ENCODE data around the gene APBA2.

The APBA2 gene

DNA sequence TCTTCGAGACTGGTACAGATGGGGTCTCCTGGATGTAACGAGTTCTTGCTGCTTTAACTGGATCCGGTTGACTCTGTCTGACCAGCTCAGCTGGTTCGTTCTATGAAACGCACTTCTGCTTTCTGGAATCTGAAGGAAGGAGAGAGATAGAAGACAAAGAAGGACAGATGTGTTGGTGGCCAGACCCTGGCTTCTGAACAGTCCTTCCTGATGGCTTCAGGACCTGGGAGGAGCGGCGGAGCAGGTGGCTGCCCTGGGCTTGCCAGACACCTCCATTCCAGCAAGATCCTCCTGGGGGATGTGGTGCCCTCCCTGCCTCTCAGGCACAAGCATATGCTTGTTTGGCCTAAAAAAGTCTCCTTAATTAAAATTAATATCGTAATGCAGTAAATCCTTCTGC is 99.9 kb downstream of the APBA2 start:
- Histone ChIP-seq H3K9me3 (ENCODE audit: insufficient read depth, low read depth, low read length) (no peaks in the 10 kb centered on the region), H3K4me1 (ENCODE audit: insufficient read depth, low read length, poor library complexity, severe bottlenecking) (peaks cover 20% of the 10 kb centered on the region), H3K4me3 (ENCODE audit: low read length, poor library complexity, severe bottlenecking) (no peak overlapping the region), H4K20me1 (ENCODE audit: insufficient read depth, low read length, poor library complexity, severe bottlenecking) (peaks cover 20% of the 10 kb centered on the region), H3F3A (ENCODE audit: low read depth) (no peaks in the 10 kb centered on the region), H2AFZ (ENCODE audit: low read length) (no peak overlapping the region), H3K9ac (ENCODE audit: low read depth, low read length, poor library complexity, severe bottlenecking) (no peak overlapping the region), H3K9me2 (replicated peaks; ENCODE audit: low read depth, low read length) (no peaks in the 10 kb centered on the region), H3K27me3 (ENCODE audit: insufficient read depth, low read length, poor library complexity, severe bottlenecking) (no peaks in the 10 kb centered on the region), H3K4me2 (ENCODE audit: low read depth, low read length, poor library complexity, severe bottlenecking) (no peak overlapping the region), H3K79me2 (ENCODE audit: insufficient read depth, low read length) (peaks cover 70% of the 10 kb centered on the region; the same call in 1 of the 2 replicates), H3K36me3 (ENCODE audit: insufficient read depth, low read length) (peaks cover 21% of the 10 kb centered on the region)
- no peak for TF ChIP-seq EZH2phosphoT487 (IDR thresholded peaks at IDR 0.05; ENCODE audit: borderline replicate concordance)
- TF ChIP-seq, protein P1, sequence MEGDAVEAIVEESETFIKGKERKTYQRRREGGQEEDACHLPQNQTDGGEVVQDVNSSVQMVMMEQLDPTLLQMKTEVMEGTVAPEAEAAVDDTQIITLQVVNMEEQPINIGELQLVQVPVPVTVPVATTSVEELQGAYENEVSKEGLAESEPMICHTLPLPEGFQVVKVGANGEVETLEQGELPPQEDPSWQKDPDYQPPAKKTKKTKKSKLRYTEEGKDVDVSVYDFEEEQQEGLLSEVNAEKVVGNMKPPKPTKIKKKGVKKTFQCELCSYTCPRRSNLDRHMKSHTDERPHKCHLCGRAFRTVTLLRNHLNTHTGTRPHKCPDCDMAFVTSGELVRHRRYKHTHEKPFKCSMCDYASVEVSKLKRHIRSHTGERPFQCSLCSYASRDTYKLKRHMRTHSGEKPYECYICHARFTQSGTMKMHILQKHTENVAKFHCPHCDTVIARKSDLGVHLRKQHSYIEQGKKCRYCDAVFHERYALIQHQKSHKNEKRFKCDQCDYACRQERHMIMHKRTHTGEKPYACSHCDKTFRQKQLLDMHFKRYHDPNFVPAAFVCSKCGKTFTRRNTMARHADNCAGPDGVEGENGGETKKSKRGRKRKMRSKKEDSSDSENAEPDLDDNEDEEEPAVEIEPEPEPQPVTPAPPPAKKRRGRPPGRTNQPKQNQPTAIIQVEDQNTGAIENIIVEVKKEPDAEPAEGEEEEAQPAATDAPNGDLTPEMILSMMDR (conservative IDR thresholded peaks at IDR 0.05; ENCODE audit: low read length), result no peak

DNA sequence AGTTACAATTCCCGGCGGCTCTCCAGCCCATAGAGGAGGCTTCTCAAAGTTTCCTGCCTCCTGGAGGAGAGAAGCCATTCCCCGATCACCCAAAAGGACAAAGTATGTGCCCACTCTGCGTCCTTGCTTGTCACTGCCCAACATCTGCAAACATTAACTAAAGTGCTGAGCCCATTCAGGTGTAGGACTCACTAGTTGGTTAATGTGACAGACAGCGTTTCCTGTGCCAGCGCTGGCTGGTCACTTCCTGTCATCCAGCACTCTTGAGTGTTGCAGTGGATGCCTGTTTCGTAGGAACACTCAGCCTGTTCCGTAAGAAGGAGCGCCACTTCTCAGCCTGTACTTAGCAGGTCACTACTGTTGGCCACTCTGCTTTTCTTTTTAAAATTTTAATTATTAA is 100.3 kb downstream of the APBA2 start:
- no peaks in the 10 kb centered on the region for H3K9me3 ChIP-seq (ENCODE audit: insufficient read depth, low read depth, low read length)
- no peak overlapping the region for H3K4me3 ChIP-seq (ENCODE audit: low read length, poor library complexity, severe bottlenecking)
- H3K79me2 ChIP-seq (ENCODE audit: insufficient read depth, low read length), result peaks cover 75% of the 10 kb centered on the region; the same call in 1 of the 2 replicates
- H3K27me3 ChIP-seq (ENCODE audit: insufficient read depth, low read length, poor library complexity, severe bottlenecking), result no peaks in the 10 kb centered on the region
- H3K4me2 ChIP-seq (ENCODE audit: low read depth, low read length, poor library complexity, severe bottlenecking), result no peak overlapping the region
- H3K4me1 ChIP-seq (ENCODE audit: insufficient read depth, low read length, poor library complexity, severe bottlenecking), result peaks cover 20% of the 10 kb centered on the region
- H3F3A ChIP-seq (ENCODE audit: low read depth), result no peaks in the 10 kb centered on the region
- TF ChIP-seq, protein P1 (conservative IDR thresholded peaks at IDR 0.05; ENCODE audit: low read length), result no peak
- TF ChIP-seq EZH2phosphoT487 (IDR thresholded peaks at IDR 0.05; ENCODE audit: borderline replicate concordance), result no peak
- H3K9ac ChIP-seq (ENCODE audit: low read depth, low read length, poor library complexity, severe bottlenecking), result no peak overlapping the region
- H4K20me1 ChIP-seq (ENCODE audit: insufficient read depth, low read length, poor library complexity, severe bottlenecking), result peaks cover 20% of the 10 kb centered on the region
- no peaks in the 10 kb centered on the region for H3K9me2 ChIP-seq (replicated peaks; ENCODE audit: low read depth, low read length)
- peaks cover 24% of the 10 kb centered on the region for H3K36me3 ChIP-seq (ENCODE audit: insufficient read depth, low read length)
- no peak overlapping the region for H2AFZ ChIP-seq (ENCODE audit: low read length)

- Histone ChIP-seq H3K9ac (ENCODE audit: low read depth, low read length, poor library complexity, severe bottlenecking) (no peak overlapping the region), H4K20me1 (ENCODE audit: insufficient read depth, low read length, poor library complexity, severe bottlenecking) (peaks cover 20% of the 10 kb centered on the region), H3K4me1 (ENCODE audit: insufficient read depth, low read length, poor library complexity, severe bottlenecking) (peaks cover 20% of the 10 kb centered on the region), H3F3A (ENCODE audit: low read depth) (no peaks in the 10 kb centered on the region), H3K36me3 (ENCODE audit: insufficient read depth, low read length) (peaks cover 19% of the 10 kb centered on the region), H3K4me3 (ENCODE audit: low read length, poor library complexity, severe bottlenecking) (no peak overlapping the region), H3K9me2 (replicated peaks; ENCODE audit: low read depth, low read length) (no peaks in the 10 kb centered on the region), H2AFZ (ENCODE audit: low read length) (no peak overlapping the region), H3K27me3 (ENCODE audit: insufficient read depth, low read length, poor library complexity, severe bottlenecking) (no peaks in the 10 kb centered on the region), H3K79me2 (ENCODE audit: insufficient read depth, low read length) (peaks cover 81% of the 10 kb centered on the region; the same call in 1 of the 2 replicates), H3K4me2 (ENCODE audit: low read depth, low read length, poor library complexity, severe bottlenecking) (no peak overlapping the region), H3K9me3 (ENCODE audit: insufficient read depth, low read depth, low read length) (no peaks in the 10 kb centered on the region)
- TF ChIP-seq, protein P1 (conservative IDR thresholded peaks at IDR 0.05; ENCODE audit: low read length), result no peak
- no peak for TF ChIP-seq EZH2phosphoT487 (IDR thresholded peaks at IDR 0.05; ENCODE audit: borderline replicate concordance)
Observed at GRCh38 chr15:28986726-28987125, 101.0 kb downstream of the APBA2 start.
